Natural killer cell (primary cell): ENCODE measurements around the gene PRSS33. TPM values are rescaled to one million over a fixed set of nuclear protein-coding genes. Genes with fewer than 3 reads are reported as not detected.

Experiments used
- ATAC-seq, 3 donors: fragments of 150-1000 bp in 2 of 3; fragments of 200-7000 bp in 1 of 3; cut with Tn5 transposase; 1 replicate in 1 of 3; 2 replicates in 2 of 3; pipeline ENCODE4 v1.10.0; 2021; ENCODE audit warnings: mild to moderate bottlenecking in 2 of 3, moderate library complexity in 2 of 3
- DNase-seq, 2 donors: peaks; one replicate each; pipeline versions ENCODE4 v3.0.0 to v3.0.0-alpha.2; 2013 to 2021; ENCODE audit warnings: mixed read lengths in 1 of 2
- H3K27ac ChIP-seq: one replicate; pipeline ENCODE4 v1.5.1; 2013; ENCODE audit warnings: mild to moderate bottlenecking, low read length
- H3K27me3 ChIP-seq: one replicate; pipeline ENCODE4 v1.6.1; 2013; ENCODE audit warnings: low read length; ENCODE audit not compliant: control insufficient read depth, insufficient read depth
- H3K36me3 ChIP-seq: one replicate; pipeline ENCODE4 v1.6.1; 2013; ENCODE audit warnings: low read length; ENCODE audit not compliant: control insufficient read depth, insufficient read depth
- H3K4me1 ChIP-seq: one replicate; pipeline ENCODE4 v1.6.1; 2013; ENCODE audit warnings: low read length; ENCODE audit not compliant: control insufficient read depth, insufficient read depth
- H3K4me3 ChIP-seq: one replicate; pipeline ENCODE4 v1.5.1; 2013; ENCODE audit warnings: low read length
- H3K9me3 ChIP-seq: one replicate; pipeline ENCODE4 v1.6.1; 2013; ENCODE audit warnings: low read length; ENCODE audit not compliant: control insufficient read depth, insufficient read depth
- H3K27ac Mint-ChIP-seq, 2 donors: one replicate each; pipeline ENCODE4 v1.8.0; 2022; ENCODE audit warnings: mild to moderate bottlenecking in 2 of 2, mixed read lengths in 2 of 2, moderate library complexity in 1 of 2
- H3K27me3 Mint-ChIP-seq, 2 donors: one replicate each; pipeline ENCODE4 v1.8.0; 2022; ENCODE audit warnings: low read depth in 2 of 2, mixed read lengths in 2 of 2
- H3K36me3 Mint-ChIP-seq: one replicate; pipeline ENCODE4 v1.8.0; 2022; ENCODE audit warnings: mixed read lengths
- H3K4me1 Mint-ChIP-seq, 2 donors: one replicate each; pipeline ENCODE4 v1.8.0; 2022; ENCODE audit warnings: mixed read lengths in 2 of 2
- H3K4me3 Mint-ChIP-seq: one replicate; pipeline ENCODE4 v1.8.0; 2022; ENCODE audit warnings: mild to moderate bottlenecking, moderate library complexity, mixed read lengths
- H3K9me3 Mint-ChIP-seq, 2 donors: one replicate each; pipeline ENCODE4 v1.8.0; 2022; ENCODE audit warnings: mixed read lengths in 2 of 2
- CTCF ChIP-seq: fragments of 200-600 bp; IDR thresholded peaks from one replicate; pipeline ENCODE4 v1.8.0; 2022; ENCODE audit warnings: antibody characterized with exemption
- WGBS: methylation state at CpG from one replicate; pipeline ENCODE4 v1.1.7; 2013; ENCODE audit warnings: missing lambda C conversion rate; ENCODE audit not compliant: insufficient coverage; 5-methylcytosine and 5-hydroxymethylcytosine counted together
- intact Hi-C: fragments of 100-400 bp; cut with micrococcal nuclease; formaldehyde crosslinking; loops from one replicate; pipeline ENCODE4 v1.14.2; 2022
- total RNA-seq, 4 donors: library from RNA; stranded (reverse); fragments of 120-200 nt in 1 of 4; gene quantifications; one replicate each; pipeline versions ENCODE4 v1.2.3 to v1.2.4, GENCODE V29; 2013 to 2022

PRSS33 gene
- total RNA-seq, 3 donors from 2014 or later (not counting 1 experiment from before 2014, with no cell fraction given), result 0.20 to 0.63 (median 0.54) TPM

DNA sequence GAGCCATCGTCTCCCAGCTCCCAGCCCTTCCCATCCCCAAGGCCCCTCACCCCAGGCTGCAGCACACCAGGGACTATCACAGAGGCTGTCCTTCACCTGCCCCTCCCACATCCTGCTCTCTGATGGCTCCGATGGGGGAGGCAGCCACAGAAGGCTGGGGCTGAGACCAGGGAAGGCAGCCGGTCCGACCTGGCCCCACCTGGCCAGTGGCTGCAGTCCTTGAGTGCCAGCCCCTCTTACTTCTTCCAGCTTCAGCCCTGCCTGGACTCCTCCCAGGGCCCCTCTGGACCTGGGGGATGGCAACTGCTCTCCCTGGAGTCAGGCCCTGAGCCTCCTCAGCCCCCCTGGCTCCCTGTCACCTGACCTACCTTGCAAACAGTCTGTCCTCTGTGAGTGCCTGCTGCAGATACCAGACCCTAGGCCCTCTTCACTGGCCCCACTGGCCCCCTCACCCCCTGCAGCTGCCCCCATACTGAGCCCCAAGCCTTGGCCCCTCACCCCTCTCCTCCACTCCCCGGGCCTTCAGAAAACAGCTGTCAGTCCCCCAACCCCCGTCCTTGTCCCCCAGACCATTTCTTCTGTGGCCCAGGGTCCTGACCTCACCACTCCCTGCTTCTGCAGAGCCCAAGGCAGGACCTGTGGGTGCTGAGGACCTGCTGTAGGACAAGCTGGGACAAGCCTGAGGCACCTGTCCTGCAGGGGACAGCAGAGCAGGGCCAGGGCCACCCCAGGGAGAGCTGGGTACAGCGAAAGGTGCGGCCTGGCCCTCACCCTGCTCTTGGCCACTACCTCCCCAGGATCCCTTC lies 47.5 kb downstream of the PRSS33 start:
- ATAC-seq, result no peak
- Mint-ChIP-seq H3K9me3 (no peaks in the 10 kb centered on the region), H3K4me3 (no peak overlapping the region), H3K36me3 (no peaks in the 10 kb centered on the region), H3K27ac (no peak overlapping the region), H3K4me1 (no peaks in the 10 kb centered on the region), H3K27me3 (no peaks in the 10 kb centered on the region)
- WGBS, result 85% methylated on average over 8 of the region's 8 CpGs
- TF ChIP-seq CTCF, result no peak
- intact Hi-C loops, result no loop called here
- no peaks in the 10 kb centered on the region for H3K4me1 ChIP-seq
- no peaks in the 10 kb centered on the region for H3K9me3 ChIP-seq
- no peak for DNase-seq
- H3K27ac ChIP-seq, result no peak overlapping the region
- H3K4me3 ChIP-seq, result no peak overlapping the region
- H3K36me3 ChIP-seq, result no peaks in the 10 kb centered on the region
- no peaks in the 10 kb centered on the region for H3K27me3 ChIP-seq

GRCh38 chr16:2738615-2739014 lies 48.7 kb downstream of the PRSS33 start:
- DNase-seq (no peak), ATAC-seq (peak in 1 of 3 donors; percentile 19)
- TF ChIP-seq CTCF, result no peak
- no peaks in the 10 kb centered on the region for H3K9me3 Mint-ChIP-seq
- H3K27ac Mint-ChIP-seq, result no peak overlapping the region
- no peaks in the 10 kb centered on the region for H3K4me1 Mint-ChIP-seq
- Histone ChIP-seq H3K4me3 (no peak overlapping the region), H3K9me3 (no peaks in the 10 kb centered on the region), H3K36me3 (no peaks in the 10 kb centered on the region), H3K4me1 (no peaks in the 10 kb centered on the region), H3K27me3 (no peaks in the 10 kb centered on the region), H3K27ac (no peak overlapping the region)
- H3K27me3 Mint-ChIP-seq, result no peaks in the 10 kb centered on the region
- intact Hi-C loops, result no loop called here
- no peaks in the 10 kb centered on the region for H3K36me3 Mint-ChIP-seq
- H3K4me3 Mint-ChIP-seq, result no peak overlapping the region
- 91% methylated on average over 5 of the region's 5 CpGs for WGBS

DNA sequence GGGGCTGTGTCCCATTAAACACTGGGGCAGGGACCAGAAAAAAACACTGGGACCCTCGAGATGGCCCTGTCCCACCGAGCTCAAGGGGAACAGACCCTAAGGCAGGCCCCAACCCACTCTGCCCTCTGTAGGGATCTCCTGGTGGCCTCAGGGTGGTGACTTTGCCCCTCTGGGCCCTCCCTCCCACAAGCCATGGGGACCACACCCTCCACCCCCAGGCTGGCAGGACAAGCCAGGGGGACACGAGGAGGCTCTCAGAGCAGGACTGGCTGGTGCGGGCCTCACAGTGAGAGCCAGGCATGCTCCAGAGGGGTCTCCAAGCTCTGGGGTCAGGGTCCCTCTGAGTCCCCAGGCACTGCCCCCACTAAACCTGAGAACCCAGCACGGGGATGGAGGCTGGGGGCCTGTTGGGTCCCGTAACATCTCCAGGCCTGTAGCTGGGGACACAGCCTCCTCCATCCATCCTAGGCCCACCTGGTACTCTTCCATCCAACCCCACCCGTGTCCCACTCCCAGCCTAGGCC lies 49.4 kb downstream of the PRSS33 start:
- TF ChIP-seq CTCF, result no peak
- no peaks in the 10 kb centered on the region for H3K4me1 ChIP-seq
- H3K27me3 Mint-ChIP-seq, result no peaks in the 10 kb centered on the region
- ATAC-seq, result no peak
- no peak overlapping the region for H3K27ac Mint-ChIP-seq
- H3K4me3 Mint-ChIP-seq, result no peak overlapping the region
- WGBS, result 76% methylated on average over 7 of the region's 7 CpGs
- H3K27me3 ChIP-seq, result no peaks in the 10 kb centered on the region
- no peak for DNase-seq
- no peaks in the 10 kb centered on the region for H3K9me3 Mint-ChIP-seq
- no peaks in the 10 kb centered on the region for H3K36me3 Mint-ChIP-seq
- no peaks in the 10 kb centered on the region for H3K36me3 ChIP-seq
- no peak overlapping the region for H3K27ac ChIP-seq
- intact Hi-C loops, result no loop called here
- no peaks in the 10 kb centered on the region for H3K4me1 Mint-ChIP-seq
- H3K4me3 ChIP-seq, result no peak overlapping the region
- no peaks in the 10 kb centered on the region for H3K9me3 ChIP-seq
